Ovary (tissue), 9 donors: ENCODE measurements around the gene WNT11. TPM values are rescaled to one million over a fixed set of nuclear protein-coding genes. Genes with fewer than 3 reads are reported as not detected.
"Not testable (repeated sequence)": the region's sequence is repeated elsewhere in the genome, so short reads cannot be mapped to it uniquely, and the experiment has no call there.

Experiments used
- DNase-seq, 5 donors: peaks; one replicate each; pipeline ENCODE4 v3.0.0-alpha.2; 2019 to 2020
- H3K27ac ChIP-seq, 2 donors: fragments of 200-600 bp; one replicate each; pipeline versions ENCODE4 v1.5.1 to v1.8.0; 2019 to 2022
- H3K27me3 ChIP-seq: fragments of 200-600 bp; one replicate; pipeline ENCODE4 v1.8.0; 2022
- H3K36me3 ChIP-seq: fragments of 200-600 bp; sonication (generic); one replicate; pipeline ENCODE4 v1.5.1; 2019
- H3K4me1 ChIP-seq: one replicate; pipeline ENCODE4 v1.8.1; 2013; ENCODE audit warnings: mild to moderate bottlenecking, moderate library complexity; ENCODE audit not compliant: insufficient read depth
- H3K4me3 ChIP-seq: fragments of 200-600 bp; sonication (generic); one replicate; pipeline ENCODE4 v1.5.1; 2017
- H3K9me3 ChIP-seq, 2 donors: fragments of 200-600 bp in 1 of 2; sonication (generic) in 1 of 2; one replicate each; pipeline versions ENCODE4 v1.5.1 to v1.8.1; 2013 to 2019; ENCODE audit warnings: mild to moderate bottlenecking in 1 of 2, moderate library complexity in 1 of 2
- CTCF ChIP-seq, 3 donors: fragments of 450-650 bp in 2 of 3; fragments of 200-600 bp in 1 of 3; IDR thresholded peaks; one replicate each; pipeline versions ENCODE4 v1.5.1 to v1.8.0; 2016 to 2022; ENCODE audit warnings: antibody characterized with exemption in 3 of 3, mild to moderate bottlenecking in 1 of 3
- EP300 ChIP-seq: sonication (generic); formaldehyde crosslinking; IDR thresholded peaks from one replicate; pipeline ENCODE4 v1.6.1; 2017; ENCODE audit warnings: antibody characterized with exemption
- POLR2A ChIP-seq: fragments of 450-650 bp; IDR thresholded peaks from one replicate; pipeline ENCODE4 v1.6.1; 2017; ENCODE audit warnings: antibody characterized with exemption, mild to moderate bottlenecking, moderate library complexity
- WGBS, 3 donors: extraction: QIAGEN DNeasy Blood & Tissue Kit in 1 of 3; methylation state at CpG; one replicate each; pipeline versions ENCODE4 v1.1.5 to v1.1.7; 2013 to 2017; 5-methylcytosine and 5-hydroxymethylcytosine counted together
- intact Hi-C, 4 donors: fragments of 100-400 bp; cut with DNase I; formaldehyde crosslinking; loops; one replicate each; pipeline versions ENCODE4 v1.11.0 to v1.15.1; 2022 to 2023
- polyA plus RNA-seq, 2 donors: library from polyadenylated mRNA; stranded (reverse); fragments of 200-250 nt in 1 of 2; fragments of 350-450 nt in 1 of 2; fragmentation: Illumina TruSeq in 1 of 2; extraction: RNeasy Lipid Tissue Mini Kit (QIAGEN cat#74804) in 1 of 2; gene quantifications; one replicate each; pipeline ENCODE4 v1.2.3, GENCODE V29; 2013 to 2014
- total RNA-seq, 7 donors: library from RNA; depleted of rRNA in 2 of 7; stranded (reverse); fragments of >200 nt in 2 of 7; fragmentation: NEBNext Ultra II Directional in 3 of 7; extraction: Animal tissue kit (Norgen Biotek cat#: 25700) in 3 of 7; gene quantifications; one replicate each; pipeline versions ENCODE4 v1.1.0 to v1.2.4, GENCODE V29; 2016 to 2023
- donor health status: DM: no; HTN: no; CAD: no; lungs with moderate emphysema.
- donor health status: DM: no; HTN: no; CAD: no.
- donor health status: Bipolar disorder and iron deficiency.
- donor health status: DM: yes; HTN: yes; CAD: no.
- donor health status: DM: no; HTN: no; CAD: no.
- donor health status: DM: yes; HTN: yes; CAD: no.

The WNT11 gene
- total and polyA plus RNA-seq, 9 donors: 1.1 to 16.4 (median 3.5) TPM

GRCh38 chr11:76203131-76203925 is 3.0 kb downstream of the WNT11 start:
- no peak overlapping the region for H3K4me3 ChIP-seq
- H3K27me3 ChIP-seq: no peaks in the 10 kb centered on the region

GRCh38 chr11:76201672-76202412 is 4.5 kb downstream of the WNT11 start:
- H3K36me3 ChIP-seq: no peaks in the 10 kb centered on the region
- intact Hi-C loops: no loop called here
- 92 to 96% (median 93%) methylated on average over 10 to 11 of the region's 11 CpGs for WGBS, 3 donors
- H3K27ac ChIP-seq: no peak overlapping the region
- H3K27me3 ChIP-seq: no peaks in the 10 kb centered on the region
- TF ChIP-seq POLR2A (no peak), EP300 (no peak), CTCF (IDR thresholded peaks at IDR 0.05) (no peak)
- H3K4me3 ChIP-seq: no peak overlapping the region
- DNase-seq: no peak
- peaks cover 3% of the 10 kb centered on the region for H3K4me1 ChIP-seq
- no peaks in the 10 kb centered on the region for H3K9me3 ChIP-seq

More at GRCh38 chr11:76203131-76203925, 3.0 kb downstream of the WNT11 start:
- WGBS, 3 donors: 87 to 93% (median 93%) methylated on average over 13 of the region's 13 CpGs
- peaks cover 8% of the 10 kb centered on the region for H3K4me1 ChIP-seq
- TF ChIP-seq CTCF (IDR thresholded peaks at IDR 0.05) (no peak), EP300 (no peak), POLR2A (no peak)
- intact Hi-C loops: no loop called here
- no peak for DNase-seq
- no peaks in the 10 kb centered on the region for H3K9me3 ChIP-seq
- no peak overlapping the region for H3K27ac ChIP-seq
- no peaks in the 10 kb centered on the region for H3K36me3 ChIP-seq

- H3K4me3 ChIP-seq: no peak overlapping the region
- no peak for DNase-seq
- no peak overlapping the region for H3K27ac ChIP-seq
- intact Hi-C loops: no loop called here
- H3K9me3 ChIP-seq: no peaks in the 10 kb centered on the region
- H3K27me3 ChIP-seq: no peaks in the 10 kb centered on the region
- TF ChIP-seq POLR2A: no peak
- no peak for TF ChIP-seq EP300
- no peak for TF ChIP-seq CTCF (IDR thresholded peaks at IDR 0.05)
- H3K36me3 ChIP-seq: no peaks in the 10 kb centered on the region
- H3K4me1 ChIP-seq: peaks cover 3% of the 10 kb centered on the region
- WGBS, 3 donors: 86 to 91% (median 88%) methylated on average over 10 of the region's 10 CpGs
Measured at GRCh38 chr11:76201056-76201455, 5.2 kb downstream of the WNT11 start.

- H3K9me3 ChIP-seq: no peaks in the 10 kb centered on the region
- no peak overlapping the region for H3K4me3 ChIP-seq
- H3K36me3 ChIP-seq: no peaks in the 10 kb centered on the region
- WGBS, 3 donors: 91 to 95% (median 93%) methylated on average over 27 to 28 of the region's 28 CpGs
- no peaks in the 10 kb centered on the region for H3K4me1 ChIP-seq
- intact Hi-C loops: no loop called here
- H3K27ac ChIP-seq: no peak overlapping the region
- no peak for DNase-seq
- H3K27me3 ChIP-seq: no peaks in the 10 kb centered on the region
- no peak for TF ChIP-seq POLR2A
- TF ChIP-seq EP300: no peak
Measured at GRCh38 chr11:76200006-76200940, 6.0 kb downstream of the WNT11 start.

- 93 to 96% (median 95%) methylated on average over 6 of the region's 6 CpGs for WGBS, 3 donors
- intact Hi-C loops, H3K4me1 ChIP-seq, H3K27ac ChIP-seq, DNase-seq, H3K27me3 ChIP-seq, H3K4me3 ChIP-seq, H3K9me3 ChIP-seq, H3K36me3 ChIP-seq: not testable (repeated sequence)
Measured at GRCh38 chr11:76198691-76199090, 7.6 kb downstream of the WNT11 start.
